ENCODE results near the gene MIP. TPM values are rescaled to one million over a fixed set of nuclear protein-coding genes. Genes with fewer than 3 reads are reported as not detected.
"Not testable (repeated sequence)": the region's sequence is repeated elsewhere in the genome, so short reads cannot be mapped to it uniquely, and the experiment has no call there.

Gene MIP
- total RNA-seq, 2 donors from 2014 or later, result not detected

GRCh38 chr12:56408799-56409417 is 45.5 kb downstream of the MIP start:
- 88 to 92% methylated on average over 5 of the region's 5 CpGs for WGBS, 2 donors
- TF ChIP-seq POLR2A (IDR thresholded peaks at IDR 0.05) (no peak), CTCF (IDR thresholded peaks at IDR 0.05) (no peak)
- Histone ChIP-seq H3K4me3 (no peak overlapping the region), H3K27me3 (no peaks in the 10 kb centered on the region), H3K4me1 (peaks cover 13% of the 10 kb centered on the region), H3K9me3 (no peaks in the 10 kb centered on the region), H3K36me3 (replicated peaks in 1 of 2; ENCODE audit: insufficient read depth in 1 of 2, low read depth in 2 of 2) (no peaks in the 10 kb centered on the region), H3K27ac (no peak overlapping the region)
- no peak for DNase-seq
- intact Hi-C loops (cut with DNase I), result no loop called here
- no peak for ATAC-seq

- H3K9me3 ChIP-seq; ATAC-seq; H3K4me3 ChIP-seq; intact Hi-C loops (cut with DNase I); H3K4me1 ChIP-seq; DNase-seq; H3K27ac ChIP-seq; H3K36me3 ChIP-seq (replicated peaks in 1 of 2; ENCODE audit: insufficient read depth in 1 of 2, low read depth in 2 of 2); H3K27me3 ChIP-seq: not testable (repeated sequence)
- WGBS, 2 donors, result 84 to 95% methylated on average over 3 of the region's 3 CpGs
Measured at GRCh38 chr12:56404227-56404626, 50.2 kb downstream of the MIP start.

DNA sequence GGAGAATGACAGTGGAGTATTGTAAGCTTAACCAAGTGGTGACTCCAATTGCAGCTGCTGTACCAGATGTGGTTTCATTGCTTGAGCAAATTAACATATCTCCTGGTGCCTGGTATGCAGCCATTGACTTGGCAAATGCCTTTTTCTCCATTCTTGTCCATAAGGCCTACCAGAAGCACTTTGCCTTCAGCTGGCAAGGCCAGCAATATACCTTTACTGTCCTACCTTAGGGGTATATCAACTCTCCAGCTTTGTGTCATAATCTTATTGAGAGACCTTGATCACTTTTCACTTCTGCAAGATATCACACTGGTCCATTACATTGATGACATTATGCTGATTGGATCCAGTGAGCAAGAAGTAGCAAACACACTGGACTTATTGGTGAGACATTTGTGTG is 52.8 kb downstream of the MIP start:
- H3K36me3 ChIP-seq (replicated peaks in 1 of 2; ENCODE audit: insufficient read depth in 1 of 2, low read depth in 2 of 2); H3K27ac ChIP-seq; H3K9me3 ChIP-seq; H3K4me1 ChIP-seq; DNase-seq; intact Hi-C loops (cut with DNase I); H3K4me3 ChIP-seq; ATAC-seq; H3K27me3 ChIP-seq: not testable (repeated sequence)

DNA sequence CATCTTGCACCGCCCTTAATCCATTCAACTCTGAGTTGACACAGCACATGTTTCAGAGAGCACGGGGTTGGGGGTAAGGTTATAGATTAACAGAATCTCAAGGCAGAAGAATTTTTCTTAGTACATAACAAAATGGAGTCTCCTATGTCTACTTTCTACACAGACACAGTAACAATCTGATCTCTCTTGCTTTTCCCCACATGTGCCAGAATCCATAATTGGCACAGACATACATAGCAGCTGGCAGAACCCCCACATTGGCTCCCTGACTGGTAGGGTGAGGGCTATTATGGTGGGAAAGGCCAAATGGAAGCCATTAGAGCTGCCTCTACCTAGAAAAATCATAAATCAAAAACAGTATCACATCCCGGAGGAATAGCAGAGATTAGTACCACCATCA is 53.3 kb downstream of the MIP start:
- H3K27ac ChIP-seq; H3K36me3 ChIP-seq (replicated peaks in 1 of 2; ENCODE audit: insufficient read depth in 1 of 2, low read depth in 2 of 2); DNase-seq; H3K4me1 ChIP-seq; H3K9me3 ChIP-seq; intact Hi-C loops (cut with DNase I); H3K4me3 ChIP-seq; ATAC-seq; H3K27me3 ChIP-seq: not testable (repeated sequence)
- 14 to 15% methylated on average over 2 of the region's 3 CpGs for WGBS, 2 donors

Other genes starting within 250 kb of the MIP start
- gene RNF41, start 232.7 kb downstream of the MIP start, total RNA-seq, result 10 to 100 TPM; 13.2 TPM
- gene NABP2, start 230.3 kb downstream of the MIP start, total RNA-seq, result 10 to 100 TPM; 11.9 to 16.3 TPM
- gene SLC39A5, start 224.6 kb downstream of the MIP start, total RNA-seq, result 100 to 1,000 TPM; 306 to 333 TPM
- gene ANKRD52, start 196.3 kb downstream of the MIP start, total RNA-seq, result 10 to 100 TPM; 15.2 to 21.0 TPM
- 10 to 100 TPM; 28.0 to 34.9 TPM for gene COQ10A, start 187.7 kb downstream of the MIP start, total RNA-seq
- gene CS, start 154.3 kb downstream of the MIP start, total RNA-seq, result 10 to 100 TPM; 66.2 to 88.0 TPM
- gene CNPY2, start 138.7 kb downstream of the MIP start, total RNA-seq, result 100 to 1,000 TPM in 1 of 2 donors, 10 to 100 TPM in 1; 40.2 to 103 TPM
- gene PAN2, start 120.7 kb downstream of the MIP start, total RNA-seq, result 10 to 100 TPM; 47.2 to 59.0 TPM
- not detected for gene IL23A, start 115.8 kb downstream of the MIP start, total RNA-seq
- gene STAT2, start 94.5 kb downstream of the MIP start, total RNA-seq, result 100 to 1,000 TPM in 1 of 2 donors, 10 to 100 TPM in 1; 65.4 to 106 TPM
- gene APOF, start 91.8 kb downstream of the MIP start, total RNA-seq, result not detected
- 1 to 10 TPM; 4.7 to 6.9 TPM for gene TIMELESS, start 5.2 kb downstream of the MIP start, total RNA-seq
- gene SPRYD4, start 13.9 kb upstream of the MIP start, total RNA-seq, result 1 to 10 TPM; 1.6 to 2.1 TPM
- gene GLS2, start 33.5 kb upstream of the MIP start, total RNA-seq, result 10 to 100 TPM; 44.4 to 45.5 TPM
- gene RBMS2, start 67.2 kb upstream of the MIP start, total RNA-seq, result 10 to 100 TPM in 1 of 2 donors, 1 to 10 TPM in 1; 9.6 to 18.9 TPM
- 10 to 100 TPM; 52.7 to 56.8 TPM for gene BAZ2A, start 175.7 kb upstream of the MIP start, total RNA-seq
- gene ATP5F1B, start 191.3 kb upstream of the MIP start, total RNA-seq, result 100 to 1,000 TPM; 155 to 179 TPM
- gene PTGES3, start 233.6 kb upstream of the MIP start, total RNA-seq, result 10 to 100 TPM; 27.4 to 56.0 TPM